ENCODE data around the gene HMGB2. TPM values are rescaled to one million over a fixed set of nuclear protein-coding genes. Genes with fewer than 3 reads are reported as not detected.

Gene HMGB2
- total and polyA plus RNA-seq, 2 experiments from 2014 or later = 103 to 593 TPM

GRCh38 chr4:173328236-173328901 is 5.8 kb downstream of the HMGB2 start (continued):
- TF ChIP-seq ZNF462 (CRISPR knock-in tag; IDR thresholded peaks at IDR 0.05) (no peak), JUNB (IDR thresholded peaks at IDR 0.05; ENCODE audit: unreplicated experiment) (no peak), NANOG (IDR thresholded peaks at IDR 0.05; ENCODE audit: borderline replicate concordance) (no peak), POLR2AphosphoS5 (IDR thresholded peaks at IDR 0.05; ENCODE audit: low read depth) (no peak), CTCF (conservative IDR thresholded peaks at IDR 0.05; ENCODE audit: low read depth in 2 of 2) (no peak), ZNF114 (CRISPR knock-in tag; IDR thresholded peaks at IDR 0.05) (no peak), EZH2phosphoT487 (IDR thresholded peaks at IDR 0.05; ENCODE audit: unreplicated experiment) (no peak), STAT1 (IDR thresholded peaks at IDR 0.05; ENCODE audit: unreplicated experiment) (no peak)

Data from GM23338 (cell line).